Activated T-cell treated with anti-CD3 and anti-CD28 coated beads for 48 hours (primary cell): ENCODE data around the gene JUNB.
"Not testable (repeated sequence)": the region's sequence is repeated elsewhere in the genome, so short reads cannot be mapped to it uniquely, and the experiment has no call there.

Experiments
- DNase-seq: peaks from one replicate; pipeline ENCODE4 v3.0.0-alpha.2; 2020; ENCODE audit warnings: low read depth

The JUNB gene

DNA sequence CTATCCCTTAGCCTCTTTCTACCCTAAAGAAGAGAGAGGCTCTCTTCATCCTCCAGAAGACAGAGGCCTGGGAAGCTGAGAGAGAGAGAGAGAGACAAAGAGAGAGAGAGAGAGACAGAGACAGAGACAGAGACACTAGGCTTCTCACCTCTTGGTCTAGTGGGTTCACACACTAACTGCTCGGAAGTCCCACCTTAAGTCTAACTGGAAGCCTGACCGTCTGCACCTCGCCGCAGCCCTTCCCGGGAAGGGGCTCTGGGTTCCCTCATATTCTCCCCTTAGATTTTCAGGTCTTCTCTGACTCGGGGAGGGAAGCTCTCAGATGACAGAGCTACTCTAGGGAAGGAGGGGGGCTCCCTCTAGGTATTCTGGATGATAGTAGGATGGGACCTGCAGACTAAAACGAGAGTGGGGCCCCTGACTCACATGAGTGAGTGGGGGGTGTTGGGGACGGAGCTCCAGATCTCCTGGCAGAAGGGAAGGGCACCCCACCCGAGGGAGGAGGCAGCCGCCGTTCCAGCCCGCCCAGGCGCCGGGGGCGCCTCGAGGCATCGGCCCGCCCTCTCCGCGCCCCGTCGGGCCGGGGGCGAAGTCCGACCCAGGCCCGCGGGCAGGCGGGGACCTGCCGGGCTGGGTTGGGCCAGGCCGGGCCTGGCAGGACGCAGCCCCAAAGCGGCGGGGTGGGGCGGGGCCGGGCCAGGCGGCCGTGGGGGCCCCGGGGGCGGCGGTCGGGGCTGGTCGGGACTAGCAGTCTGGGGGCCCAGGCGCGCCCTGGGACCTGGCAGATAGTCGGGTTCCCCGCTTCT is 2.0 kb upstream of the JUNB start:
- no peak for DNase-seq

DNA sequence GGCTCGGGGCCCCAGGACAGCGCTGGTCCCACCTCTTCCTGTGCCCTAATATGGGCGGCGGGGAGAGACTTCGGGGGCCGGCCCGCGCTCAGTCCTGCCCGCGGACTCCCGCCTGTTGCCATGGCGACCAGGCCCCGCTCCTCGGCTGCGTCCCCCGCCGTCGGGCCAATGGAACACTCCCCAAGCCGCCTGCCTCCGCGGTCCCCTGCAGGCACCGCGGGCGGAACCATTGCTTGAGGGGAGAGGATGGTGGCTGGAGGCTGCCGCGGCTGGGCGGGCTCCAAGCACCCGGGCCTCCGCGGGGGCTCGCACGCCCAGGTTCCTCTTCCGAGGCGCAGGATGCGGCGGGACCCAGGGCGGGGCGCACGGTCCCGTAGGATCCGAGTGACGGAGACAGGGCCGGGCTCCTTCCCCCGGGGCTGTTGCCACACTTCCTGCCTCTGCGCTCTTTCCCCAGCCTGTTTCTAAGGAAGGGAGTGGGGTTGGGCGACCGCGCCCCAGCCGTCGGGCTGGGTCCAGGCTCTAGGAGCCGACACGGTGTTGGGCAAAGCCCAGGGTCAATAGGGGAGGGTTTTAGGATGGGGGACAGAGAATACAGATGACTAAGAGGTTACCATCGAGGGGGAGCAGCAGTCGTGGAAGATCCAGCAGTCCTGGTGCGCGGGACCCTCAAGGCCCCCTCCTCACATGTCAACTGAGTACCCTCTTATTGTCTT is 1.2 kb upstream of the JUNB start:
- peak; percentile 98 for DNase-seq

- no peak for DNase-seq
These were observed 500 bp upstream of the JUNB start for GRCh38 chr19:12790628-12791344.

- peak; percentile 75 for DNase-seq
These were observed 966 bp downstream of the JUNB start for GRCh38 chr19:12792051-12792852.

GRCh38 chr19:12792853-12793289 is 1.6 kb downstream of the JUNB start:
- DNase-seq: no peak

DNA sequence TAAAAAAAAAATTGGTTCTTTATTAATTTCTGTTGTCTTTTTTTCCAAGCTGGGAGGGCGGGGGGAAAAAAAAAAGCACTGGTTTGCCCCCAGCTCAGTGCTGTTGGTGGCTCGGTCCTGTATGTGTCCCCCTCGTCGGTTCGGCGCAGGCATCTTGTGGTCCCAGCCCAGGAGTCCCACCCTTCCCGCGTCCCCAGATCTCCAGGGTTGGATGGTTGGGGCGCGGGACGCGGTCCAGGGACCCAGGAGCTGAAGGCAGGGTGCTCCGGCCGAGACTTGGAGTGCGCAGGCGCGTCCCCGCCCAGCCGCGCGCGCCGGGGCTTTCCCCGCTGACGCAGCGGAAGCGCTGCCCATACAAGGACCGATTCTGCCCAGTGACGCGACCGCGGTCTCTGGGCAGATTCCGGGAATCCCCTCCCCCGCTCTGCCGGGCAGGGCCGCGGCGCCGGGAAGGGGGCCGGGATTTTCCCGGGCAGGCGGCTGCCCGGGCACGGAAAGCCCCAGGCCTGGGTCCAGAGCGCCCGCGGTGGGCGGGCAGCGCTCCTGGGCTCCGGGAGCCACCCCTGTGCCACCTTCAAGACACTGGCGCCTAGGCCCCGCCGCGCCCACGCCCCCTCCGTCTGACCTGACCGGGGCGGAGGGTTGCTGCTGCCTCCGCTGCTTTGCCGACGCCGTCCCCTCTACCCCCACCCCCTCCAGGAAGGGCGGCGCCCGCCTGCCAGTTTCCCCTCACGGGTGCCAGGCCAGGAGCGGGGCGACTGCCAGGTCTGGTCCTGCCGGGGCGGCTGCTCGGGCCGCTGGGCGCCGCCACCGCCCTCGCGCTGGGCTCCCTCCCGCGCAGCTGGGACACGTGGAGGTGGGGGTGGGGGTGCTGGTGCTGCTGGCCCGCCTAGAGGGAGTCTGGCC is 2.3 kb downstream of the JUNB start:
- peak; percentile 93 for DNase-seq

- DNase-seq: no peak
These were observed 3.1 kb downstream of the JUNB start for GRCh38 chr19:12794196-12794941.

- DNase-seq: no peak
These were observed 3.7 kb downstream of the JUNB start for GRCh38 chr19:12794971-12795381.

DNA sequence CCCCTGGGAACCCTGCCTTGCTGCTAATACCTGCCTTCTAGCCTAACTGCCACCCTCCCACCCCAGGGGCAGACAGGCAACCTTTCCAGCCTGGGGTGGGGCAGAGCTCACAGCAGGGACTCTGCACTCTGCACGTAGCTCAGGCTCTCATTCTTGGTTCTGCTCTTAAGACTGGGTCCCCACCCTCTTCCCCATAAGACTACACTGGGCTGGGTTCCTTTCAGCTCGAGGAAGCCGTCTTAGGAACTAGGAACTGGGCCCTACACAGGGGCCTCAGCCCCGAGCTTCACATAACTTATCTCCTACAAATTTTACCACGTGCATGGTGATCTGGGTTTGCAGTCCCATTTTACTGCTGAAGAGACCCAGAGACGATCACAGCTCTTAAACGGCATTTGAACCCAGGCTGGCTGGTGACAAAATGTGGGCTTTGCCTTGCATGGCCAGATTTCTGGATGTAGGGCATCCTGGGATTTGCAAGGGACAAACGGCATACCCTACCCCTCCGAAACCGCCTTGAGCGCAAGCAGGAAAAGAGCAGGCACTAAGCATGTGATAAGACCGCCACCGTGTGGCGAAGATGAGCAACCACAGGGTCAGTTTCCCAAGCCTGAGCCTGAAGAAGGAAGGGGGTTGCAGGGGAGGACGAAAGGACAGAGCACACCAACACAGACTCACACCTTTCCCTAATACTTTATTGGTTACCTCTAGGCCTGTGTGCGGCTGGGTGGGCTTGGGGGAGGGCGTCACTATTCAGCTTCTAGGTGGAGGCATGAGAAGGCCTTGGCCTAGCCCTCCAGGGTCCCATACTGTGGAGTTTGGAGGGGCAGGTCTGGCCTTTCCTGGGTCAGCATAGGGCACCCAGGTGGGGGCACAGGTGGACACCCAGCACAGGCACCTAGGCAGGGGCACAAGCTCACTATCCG is 5.1 kb downstream of the JUNB start:
- peak; percentile 65 for DNase-seq

- DNase-seq: no peak
These were observed 5.9 kb downstream of the JUNB start for GRCh38 chr19:12797141-12797587.

DNA sequence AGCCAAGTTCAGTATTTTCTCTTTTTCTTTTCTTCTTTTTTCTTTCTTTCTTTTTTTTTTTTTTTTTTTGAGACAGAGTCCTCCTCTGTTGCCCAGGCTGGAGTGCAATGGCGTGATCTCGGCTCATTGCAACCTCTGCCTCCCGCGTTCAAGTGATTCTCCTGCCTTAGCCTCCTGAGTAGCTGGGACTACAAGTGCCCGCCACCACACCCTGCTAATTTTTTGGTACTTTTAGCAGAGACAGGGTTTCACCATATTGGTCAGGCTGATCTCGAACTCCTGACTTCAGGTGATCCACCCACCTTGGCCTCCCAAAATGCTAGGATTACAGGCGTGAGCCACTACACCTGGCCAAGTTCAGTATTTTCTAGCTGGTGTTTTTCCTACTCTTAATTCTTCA is 6.3 kb downstream of the JUNB start:
- DNase-seq: not testable (repeated sequence)

GRCh38 chr19:12799742-12800465 is 8.6 kb downstream of the JUNB start:
- no peak for DNase-seq

- no peak for DNase-seq
These were observed 9.1 kb downstream of the JUNB start for GRCh38 chr19:12800466-12800770.

- DNase-seq: no peak
These were observed 9.7 kb downstream of the JUNB start for GRCh38 chr19:12800923-12801465.

DNA sequence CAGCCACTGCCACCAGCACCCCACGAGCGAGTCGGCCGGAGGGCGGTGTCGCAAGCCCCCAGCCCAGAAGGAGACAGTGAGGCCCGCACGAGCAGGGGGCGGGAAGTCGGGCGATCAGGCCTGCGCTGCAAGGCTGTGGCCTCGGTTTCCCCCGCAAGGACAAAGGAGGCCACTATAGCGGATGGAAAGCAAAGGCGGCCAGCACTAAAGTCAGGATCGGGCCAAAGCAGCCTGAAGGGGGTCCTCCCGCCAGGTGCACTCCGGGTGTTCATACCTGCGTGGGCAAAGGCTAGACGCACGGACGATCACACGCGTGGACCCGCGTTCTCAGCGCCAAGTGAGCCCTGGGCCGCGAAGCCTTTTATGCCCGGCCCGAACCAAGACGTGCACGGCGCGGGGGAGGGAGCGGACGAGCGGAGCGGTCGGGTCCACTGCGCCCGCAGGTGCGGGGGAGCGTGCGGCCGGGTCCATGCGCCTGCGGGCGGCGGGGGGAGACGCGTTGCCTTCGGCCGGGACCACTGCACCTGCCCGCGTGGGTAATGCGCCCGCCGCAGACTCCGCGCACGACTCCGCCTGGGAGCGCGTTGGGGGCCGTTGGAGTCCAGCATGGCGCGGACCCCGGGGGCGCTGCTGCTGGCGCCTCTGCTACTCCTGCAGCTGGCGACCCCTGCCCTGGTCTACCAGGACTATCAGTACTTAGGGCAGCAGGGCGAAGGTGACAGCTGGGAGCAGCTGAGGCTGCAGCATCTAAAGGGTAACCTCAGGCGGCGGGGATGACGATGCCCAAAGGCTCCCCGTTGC is 10.4 kb downstream of the JUNB start, which contains the start of the genes PRDX2 and THSD8:
PRDX2 (minus strand) TSS at position 335 of the 801 bp plus-strand sequence. CDS start 539 bp downstream, outside the sequence.
THSD8 (plus strand) TSS at position 604 of the 801 bp plus-strand sequence; CDS start at position 607, 3 bp downstream.
- peak; percentile 81 for DNase-seq

GRCh38 chr19:12802267-12803106 is 11.2 kb downstream of the JUNB start:
- no peak for DNase-seq
